Stimulated activated naive B cell treated with anti-CD40 and anti-IgM and Interleukin-4, amounts not matched to agents 10 μg/mL and 1 μg/mL and 100 μg/mL, for 72 hours (primary cell): ENCODE measurements around the gene DCAKD.

Source experiments
- ATAC-seq, 2 donors: fragments of 150-1000 bp; cut with Tn5 transposase; replicated peaks; 2 replicates each; pipeline ENCODE4 v1.10.0; 2021; ENCODE audit warnings: moderate library complexity in 1 of 2
- DNase-seq: peaks from one replicate; pipeline ENCODE4 v3.0.0; 2021
- H3K27ac Mint-ChIP-seq: one replicate; pipeline ENCODE4 v1.8.0; 2022; ENCODE audit warnings: mild to moderate bottlenecking, mixed read lengths
- H3K27me3 Mint-ChIP-seq, 2 donors: one replicate each; pipeline ENCODE4 v1.8.0; 2022; ENCODE audit warnings: mixed read lengths in 2 of 2
- H3K36me3 Mint-ChIP-seq, 2 donors: one replicate each; pipeline ENCODE4 v1.8.0; 2022; ENCODE audit warnings: mixed read lengths in 2 of 2, mild to moderate bottlenecking in 1 of 2
- H3K4me1 Mint-ChIP-seq, 2 donors: one replicate each; pipeline ENCODE4 v1.8.0; 2022; ENCODE audit warnings: mixed read lengths in 2 of 2, mild to moderate bottlenecking in 1 of 2
- H3K4me3 Mint-ChIP-seq, 2 donors: one replicate each; pipeline ENCODE4 v1.8.0; 2022; ENCODE audit warnings: mild to moderate bottlenecking in 2 of 2, mixed read lengths in 2 of 2, moderate library complexity in 1 of 2
- H3K9me3 Mint-ChIP-seq, 2 donors: one replicate each; pipeline ENCODE4 v1.8.0; 2022; ENCODE audit warnings: mixed read lengths in 2 of 2, mild to moderate bottlenecking in 1 of 2

Gene DCAKD

DNA sequence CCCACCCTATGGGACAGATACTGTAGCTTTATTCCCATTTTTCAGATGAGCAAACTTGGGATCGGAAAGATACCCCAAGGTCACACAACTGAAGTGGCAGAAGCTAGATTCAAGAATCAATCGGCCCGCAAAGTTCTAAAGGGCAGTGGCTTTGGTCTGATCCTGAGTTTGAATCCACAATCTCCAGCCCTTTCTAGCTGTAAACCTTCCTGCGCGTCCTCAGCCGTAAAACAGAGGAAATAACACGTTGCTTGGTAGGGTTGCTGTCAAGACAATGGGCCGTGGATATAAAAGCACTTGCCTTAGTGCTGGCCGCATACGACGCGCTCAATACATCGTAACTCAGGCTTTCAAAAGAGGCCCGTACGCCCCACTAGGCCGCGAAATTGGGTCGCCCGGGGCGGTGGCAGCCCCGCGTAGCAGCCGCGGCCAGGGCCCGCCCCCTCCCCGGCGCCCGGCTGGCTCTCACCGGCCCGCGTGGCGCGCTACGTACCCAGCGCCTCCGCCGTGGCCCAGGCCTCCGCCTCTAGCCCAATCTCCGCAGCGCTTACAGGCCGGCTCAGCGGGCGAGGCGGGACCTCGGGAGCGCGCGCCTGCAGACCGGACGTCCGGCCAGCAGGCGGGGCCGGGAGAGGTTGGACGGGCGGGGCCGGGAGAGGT, at the start of gene DCAKD:
Gene DCAKD (minus strand): TSS at position 573 of the 660 bp plus-strand sequence. CDS start 16,747 bp downstream, outside the sequence.
- ATAC-seq: peak; percentile 96 to 98
- Mint-ChIP-seq H3K9me3 (no peaks in the 10 kb centered on the region), H3K4me3 (peak within 1 kb of the TSS; percentile 94 to 95), H3K36me3 (peaks cover 6 to 21% of the 10 kb centered on the region in 2 donors), H3K27ac (peak within 1 kb of the TSS; percentile 97), H3K27me3 (no peaks in the 10 kb centered on the region), H3K4me1 (peaks cover 21 to 44% of the 10 kb centered on the region in 2 donors)
- DNase-seq: peak; percentile 91

DNA sequence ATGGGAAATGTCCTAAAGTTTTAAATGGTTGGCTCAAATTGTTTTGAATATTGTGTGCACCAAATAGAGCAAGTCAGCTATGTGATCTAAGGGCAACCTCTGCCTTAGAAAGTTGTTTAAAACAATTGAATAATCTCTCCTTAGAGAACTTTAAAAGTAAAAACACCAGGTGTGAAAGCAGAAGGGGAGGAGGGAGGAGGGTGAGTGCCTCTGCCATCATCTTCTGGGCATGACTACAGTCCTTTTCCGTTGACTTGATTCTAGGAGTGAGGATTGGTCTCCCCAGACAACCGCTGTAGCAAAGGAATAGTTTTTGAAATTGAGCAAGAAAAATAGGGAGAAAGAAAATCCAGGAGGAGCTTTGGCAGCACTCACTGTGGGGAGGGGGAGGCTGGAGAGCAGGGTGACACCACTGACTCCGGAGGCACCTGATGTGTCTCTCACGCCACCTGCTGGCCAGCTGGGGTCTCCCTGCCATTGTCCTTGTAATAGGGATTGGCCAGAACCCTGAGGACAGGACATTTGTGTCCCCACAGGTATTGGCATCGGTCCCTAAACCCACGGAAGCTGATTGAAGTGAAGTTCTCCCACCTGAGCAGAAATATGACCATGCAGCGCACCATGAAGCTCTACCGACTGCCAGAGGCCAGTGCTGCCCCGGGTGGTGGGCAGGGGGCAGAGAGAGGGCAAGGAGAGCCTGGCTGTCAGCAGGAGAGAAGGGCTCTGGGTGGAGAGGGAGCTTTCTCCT, 47.6 kb upstream of the DCAKD start:
- peak; percentile 95 to 97 for ATAC-seq
- Mint-ChIP-seq H3K9me3 (no peaks in the 10 kb centered on the region), H3K27me3 (no peaks in the 10 kb centered on the region), H3K36me3 (peaks cover 55 to 58% of the 10 kb centered on the region in 2 donors), H3K4me1 (peaks cover 15 to 19% of the 10 kb centered on the region in 2 donors), H3K4me3 (no peak overlapping the region), H3K27ac (peak overlapping the region; percentile 81)
- DNase-seq: peak; percentile 67

GRCh38 chr17:45098081-45098868, 46.8 kb upstream of the DCAKD start:
- ATAC-seq (no peak), DNase-seq (no peak)
- H3K4me1 Mint-ChIP-seq: peaks cover 15 to 19% of the 10 kb centered on the region in 2 donors
- H3K27me3 Mint-ChIP-seq: no peaks in the 10 kb centered on the region
- H3K4me3 Mint-ChIP-seq: no peak overlapping the region
- H3K36me3 Mint-ChIP-seq: peaks cover 54 to 58% of the 10 kb centered on the region in 2 donors
- H3K27ac Mint-ChIP-seq: peak overlapping the region; percentile 15
- H3K9me3 Mint-ChIP-seq: no peaks in the 10 kb centered on the region

GRCh38 chr17:45096926-45097325, 45.5 kb upstream of the DCAKD start:
- H3K27ac Mint-ChIP-seq: no peak overlapping the region
- H3K4me3 Mint-ChIP-seq: no peak overlapping the region
- H3K27me3 Mint-ChIP-seq: no peaks in the 10 kb centered on the region
- peaks cover 49 to 55% of the 10 kb centered on the region in 2 donors for H3K36me3 Mint-ChIP-seq
- no peak for DNase-seq
- no peak for ATAC-seq
- peaks cover 11 to 19% of the 10 kb centered on the region in 2 donors for H3K4me1 Mint-ChIP-seq
- H3K9me3 Mint-ChIP-seq: no peaks in the 10 kb centered on the region

- no peak for DNase-seq
- Mint-ChIP-seq H3K4me1 (peaks cover 11 to 19% of the 10 kb centered on the region in 2 donors), H3K9me3 (no peaks in the 10 kb centered on the region), H3K27ac (peak overlapping the region; percentile 25), H3K36me3 (peaks cover 50 to 56% of the 10 kb centered on the region in 2 donors), H3K4me3 (no peak overlapping the region), H3K27me3 (no peaks in the 10 kb centered on the region)
- peak in 1 of 2 donors; percentile 35 for ATAC-seq
Observed at GRCh38 chr17:45096141-45096540, 44.7 kb upstream of the DCAKD start.

GRCh38 chr17:45093444-45094110, 42.1 kb upstream of the DCAKD start:
- Mint-ChIP-seq H3K27me3 (no peaks in the 10 kb centered on the region), H3K27ac (no peak overlapping the region), H3K9me3 (no peaks in the 10 kb centered on the region), H3K36me3 (peaks cover 52 to 65% of the 10 kb centered on the region in 2 donors), H3K4me3 (no peak overlapping the region), H3K4me1 (peaks cover 8 to 17% of the 10 kb centered on the region in 2 donors)
- DNase-seq (no peak), ATAC-seq (no peak)

GRCh38 chr17:45092911-45093430, 41.5 kb upstream of the DCAKD start:
- peaks cover 9 to 23% of the 10 kb centered on the region in 2 donors for H3K4me1 Mint-ChIP-seq
- peaks cover 49 to 67% of the 10 kb centered on the region in 2 donors for H3K36me3 Mint-ChIP-seq
- no peak for DNase-seq
- no peaks in the 10 kb centered on the region for H3K27me3 Mint-ChIP-seq
- H3K27ac Mint-ChIP-seq: peak overlapping the region; percentile 42
- no peak overlapping the region for H3K4me3 Mint-ChIP-seq
- no peak for ATAC-seq
- no peaks in the 10 kb centered on the region for H3K9me3 Mint-ChIP-seq

DNA sequence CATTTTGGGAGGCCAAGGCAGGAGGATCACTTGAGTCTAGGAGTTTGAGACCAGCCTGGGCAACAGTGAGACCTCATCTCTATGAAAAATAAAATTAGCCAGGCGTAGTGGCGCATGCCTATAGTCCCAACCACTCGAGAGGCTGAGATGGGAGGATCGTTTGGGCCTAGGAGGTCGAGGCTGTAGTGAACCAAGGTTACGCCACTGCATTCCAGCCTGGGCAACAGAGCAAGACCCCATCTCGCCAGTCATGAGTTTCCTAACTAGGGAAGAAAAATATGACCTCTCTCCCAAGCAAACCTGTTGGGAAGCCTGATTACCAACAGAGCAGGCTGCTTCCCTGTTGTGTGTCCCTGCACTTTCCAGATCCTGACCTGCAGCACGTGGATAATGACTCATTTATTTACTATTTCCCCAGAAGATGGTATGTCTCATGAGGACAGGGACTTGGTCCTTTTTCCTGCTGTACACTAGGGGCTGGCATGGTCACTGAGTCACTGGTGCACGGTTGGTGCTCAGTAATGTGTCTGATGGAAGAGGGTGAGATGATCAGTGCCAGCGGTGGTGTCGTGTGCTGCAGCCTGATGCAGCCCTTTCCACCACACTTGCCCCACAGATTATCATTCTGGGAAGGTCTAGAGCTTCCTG, 40.5 kb upstream of the DCAKD start:
- Mint-ChIP-seq H3K27me3 (no peaks in the 10 kb centered on the region), H3K9me3 (no peaks in the 10 kb centered on the region), H3K4me3 (no peak overlapping the region), H3K27ac (peak overlapping the region; percentile 25), H3K4me1 (peaks cover 7 to 29% of the 10 kb centered on the region in 2 donors), H3K36me3 (peaks cover 46 to 63% of the 10 kb centered on the region in 2 donors)
- ATAC-seq: no peak
- DNase-seq: no peak

DNA sequence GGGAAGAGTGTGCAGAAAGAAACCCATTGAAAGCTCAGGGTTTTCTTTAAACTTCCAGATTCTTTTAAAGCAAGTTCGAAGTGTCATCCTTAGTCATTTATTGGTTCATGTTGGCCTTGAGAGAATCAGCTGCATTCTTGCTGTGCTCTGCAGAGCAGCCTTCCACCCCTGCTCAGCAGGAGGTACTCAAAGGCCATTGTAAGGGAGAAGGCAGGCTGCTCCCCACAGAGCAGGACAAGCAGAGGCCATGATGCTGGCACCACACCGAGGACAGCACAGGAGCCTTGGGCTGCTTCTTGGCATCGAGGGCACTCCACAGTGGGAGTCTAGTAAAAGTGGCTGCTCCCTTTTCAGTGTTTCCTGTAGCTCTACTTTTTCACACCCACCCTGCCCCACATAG, 39.3 kb upstream of the DCAKD start:
- DNase-seq: no peak
- Mint-ChIP-seq H3K4me1 (peaks cover 6 to 21% of the 10 kb centered on the region in 2 donors), H3K36me3 (peaks cover 41 to 57% of the 10 kb centered on the region in 2 donors), H3K27ac (peak overlapping the region; percentile 57), H3K9me3 (no peaks in the 10 kb centered on the region), H3K4me3 (no peak overlapping the region), H3K27me3 (no peaks in the 10 kb centered on the region)
- no peak for ATAC-seq

DNA sequence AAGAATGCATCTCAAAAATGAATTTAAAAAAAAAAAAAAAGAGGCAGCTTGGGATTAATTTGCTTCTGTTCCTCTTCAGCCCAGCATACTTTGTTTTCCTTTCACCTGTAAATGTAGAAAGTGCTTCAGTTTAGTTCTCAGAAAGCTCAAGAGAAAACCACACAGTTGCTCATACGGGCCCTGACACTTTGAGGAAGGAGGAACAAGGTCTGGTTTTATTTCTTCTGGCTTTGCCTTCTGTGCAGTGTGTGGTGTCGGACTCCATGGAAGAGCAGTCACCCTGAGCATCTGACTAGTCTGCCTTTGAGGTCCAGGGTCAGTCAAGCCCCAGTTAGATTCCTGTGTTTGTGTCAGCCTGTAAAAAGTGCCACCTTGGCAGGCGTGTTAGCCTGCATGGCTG, 37.3 kb upstream of the DCAKD start:
- Mint-ChIP-seq H3K36me3 (peaks cover 36 to 50% of the 10 kb centered on the region in 2 donors), H3K27me3 (no peaks in the 10 kb centered on the region), H3K9me3 (no peaks in the 10 kb centered on the region), H3K27ac (peak overlapping the region; percentile 47), H3K4me1 (peaks cover 6 to 19% of the 10 kb centered on the region in 2 donors), H3K4me3 (peak overlapping the region in 1 of 2 donors; percentile 23)
- ATAC-seq: peak; percentile 98 to 99
- peak; percentile 22 for DNase-seq

- Mint-ChIP-seq H3K4me3 (no peak overlapping the region), H3K36me3 (peaks cover 40 to 43% of the 10 kb centered on the region in 2 donors), H3K27ac (peak overlapping the region; percentile 47), H3K27me3 (no peaks in the 10 kb centered on the region), H3K9me3 (no peaks in the 10 kb centered on the region), H3K4me1 (peaks cover 6 to 19% of the 10 kb centered on the region in 2 donors)
- DNase-seq (no peak), ATAC-seq (no peak)
Observed at GRCh38 chr17:45087978-45088377, 36.5 kb upstream of the DCAKD start.

- no peaks in the 10 kb centered on the region for H3K27me3 Mint-ChIP-seq
- H3K4me1 Mint-ChIP-seq: peaks cover 6 to 19% of the 10 kb centered on the region in 2 donors
- no peaks in the 10 kb centered on the region for H3K9me3 Mint-ChIP-seq
- ATAC-seq (peak in 1 of 2 donors; percentile 31), DNase-seq (no peak)
- peaks cover 40% of the 10 kb centered on the region in 2 donors for H3K36me3 Mint-ChIP-seq
- H3K4me3 Mint-ChIP-seq: no peak overlapping the region
- H3K27ac Mint-ChIP-seq: no peak overlapping the region
Observed at GRCh38 chr17:45087504-45087975, 36.1 kb upstream of the DCAKD start.

DNA sequence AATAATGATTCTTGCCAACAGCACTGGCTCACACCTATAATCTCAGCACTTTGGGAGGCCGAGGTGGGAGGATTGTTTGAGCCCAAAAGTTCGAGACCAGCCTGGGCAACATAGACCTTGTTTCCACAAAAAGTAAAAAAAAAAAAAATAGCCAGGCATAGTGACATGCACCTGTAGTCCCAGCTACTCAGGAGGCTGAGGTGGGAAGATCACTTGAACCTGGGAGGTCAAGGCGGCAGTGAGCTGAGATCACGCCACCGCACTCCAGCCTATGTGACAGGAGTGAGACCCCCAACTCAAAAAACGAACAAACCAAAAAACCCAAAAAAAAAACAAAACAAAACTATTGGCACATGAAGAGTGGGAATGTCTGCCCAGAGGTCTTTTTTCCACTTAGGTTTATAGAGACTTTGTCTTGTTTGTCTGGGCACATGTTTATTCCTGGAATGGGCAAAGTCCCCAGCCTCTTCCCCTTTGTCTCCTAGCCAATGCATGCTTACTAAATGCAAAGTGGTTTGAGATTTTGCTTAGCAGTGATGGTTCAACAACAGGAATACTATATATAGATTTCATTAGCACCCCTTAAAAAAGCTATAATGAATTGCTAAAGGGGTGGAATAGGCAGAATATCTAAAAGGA, 35.6 kb upstream of the DCAKD start:
- Mint-ChIP-seq H3K4me1 (peaks cover 6 to 19% of the 10 kb centered on the region in 2 donors), H3K4me3 (no peak overlapping the region), H3K36me3 (peaks cover 35 to 36% of the 10 kb centered on the region in 2 donors), H3K9me3 (no peaks in the 10 kb centered on the region), H3K27me3 (no peaks in the 10 kb centered on the region), H3K27ac (no peak overlapping the region)
- ATAC-seq (no peak), DNase-seq (no peak)
